Measurements from ENCODE around the gene COL6A1. TPM values are rescaled to one million over a fixed set of nuclear protein-coding genes. Genes with fewer than 3 reads are reported as not detected.
"Not testable (repeated sequence)": the region's sequence is repeated elsewhere in the genome, so short reads cannot be mapped to it uniquely, and the experiment has no call there.

COL6A1 gene
- total RNA-seq, 1 experiment from 2014 or later, result 33.4 TPM

DNA sequence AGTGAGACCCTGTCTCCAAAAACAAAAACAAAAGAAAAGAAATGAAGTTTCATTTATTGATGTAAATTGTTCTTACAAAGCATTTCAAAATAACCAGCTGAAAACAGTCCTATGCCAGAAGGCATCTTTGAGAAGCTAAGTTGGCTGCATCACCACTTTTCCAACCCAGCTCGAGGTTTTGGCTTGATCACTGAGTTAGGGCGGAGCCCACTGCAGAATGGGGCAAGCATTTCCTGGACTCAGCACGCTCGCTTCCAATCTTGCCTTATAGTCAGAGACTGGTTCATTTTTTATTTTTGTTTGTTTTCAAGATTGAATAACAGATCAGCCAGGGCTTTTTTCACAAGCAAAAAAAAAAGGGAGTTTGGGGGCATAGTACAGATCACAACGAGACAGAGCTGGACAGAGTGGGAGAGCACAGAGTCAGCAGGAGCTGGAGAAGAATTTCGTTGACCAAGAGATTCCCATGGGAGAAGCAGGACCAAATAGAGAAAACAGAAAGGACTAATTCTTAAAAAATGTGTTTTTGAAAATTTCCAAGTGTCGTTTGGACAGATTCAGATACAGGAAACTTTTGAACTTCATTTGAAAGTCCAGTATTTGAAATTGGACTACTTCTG is 23.5 kb upstream of the COL6A1 start:
- H3K27ac Mint-ChIP-seq (ENCODE audit: unreplicated experiment), result no peak overlapping the region
- H3K27me3 ChIP-seq (replicated peaks; ENCODE audit: control insufficient read depth, insufficient read depth, low read length), result no peaks in the 10 kb centered on the region
- TF ChIP-seq, protein P1, sequence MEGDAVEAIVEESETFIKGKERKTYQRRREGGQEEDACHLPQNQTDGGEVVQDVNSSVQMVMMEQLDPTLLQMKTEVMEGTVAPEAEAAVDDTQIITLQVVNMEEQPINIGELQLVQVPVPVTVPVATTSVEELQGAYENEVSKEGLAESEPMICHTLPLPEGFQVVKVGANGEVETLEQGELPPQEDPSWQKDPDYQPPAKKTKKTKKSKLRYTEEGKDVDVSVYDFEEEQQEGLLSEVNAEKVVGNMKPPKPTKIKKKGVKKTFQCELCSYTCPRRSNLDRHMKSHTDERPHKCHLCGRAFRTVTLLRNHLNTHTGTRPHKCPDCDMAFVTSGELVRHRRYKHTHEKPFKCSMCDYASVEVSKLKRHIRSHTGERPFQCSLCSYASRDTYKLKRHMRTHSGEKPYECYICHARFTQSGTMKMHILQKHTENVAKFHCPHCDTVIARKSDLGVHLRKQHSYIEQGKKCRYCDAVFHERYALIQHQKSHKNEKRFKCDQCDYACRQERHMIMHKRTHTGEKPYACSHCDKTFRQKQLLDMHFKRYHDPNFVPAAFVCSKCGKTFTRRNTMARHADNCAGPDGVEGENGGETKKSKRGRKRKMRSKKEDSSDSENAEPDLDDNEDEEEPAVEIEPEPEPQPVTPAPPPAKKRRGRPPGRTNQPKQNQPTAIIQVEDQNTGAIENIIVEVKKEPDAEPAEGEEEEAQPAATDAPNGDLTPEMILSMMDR (IDR thresholded peaks at IDR 0.05; ENCODE audit: insufficient read depth in 1 of 2, low read depth in 1 of 2, low read length in 1 of 2, severe bottlenecking in 1 of 2, unreplicated experiment in 1 of 2), result no peak
- no peaks in the 10 kb centered on the region for H3K36me3 Mint-ChIP-seq (ENCODE audit: insufficient read depth, unreplicated experiment)
- ChIA-PET POLR2A (no interaction called here), CTCF (no interaction called here)
- H3K27me3 Mint-ChIP-seq (ENCODE audit: insufficient read depth, unreplicated experiment), result peaks cover 10% of the 10 kb centered on the region
- DNase-seq, result no peak
- no peak overlapping the region for H3K4me3 Mint-ChIP-seq (ENCODE audit: unreplicated experiment)
- no peaks in the 10 kb centered on the region for H3K36me3 ChIP-seq (ENCODE audit: control insufficient read depth, insufficient read depth, low read length)
- H3K4me1 ChIP-seq, result no peaks in the 10 kb centered on the region
- no peak overlapping the region for H3K4me3 ChIP-seq (ENCODE audit: low read depth, low read length)
- H3K4me1 Mint-ChIP-seq (ENCODE audit: low read depth, unreplicated experiment), result no peaks in the 10 kb centered on the region
- H3K9me3 Mint-ChIP-seq (ENCODE audit: unreplicated experiment), result peaks cover 24% of the 10 kb centered on the region
- intact Hi-C loops (cut with micrococcal nuclease; ENCODE audit: unreplicated experiment), result no loop called here
- peaks cover 7% of the 10 kb centered on the region; the same call in 1 of the 2 replicates for H3K9me3 ChIP-seq
- no TSS peak for BruUV-seq (replicated peaks)

DNA sequence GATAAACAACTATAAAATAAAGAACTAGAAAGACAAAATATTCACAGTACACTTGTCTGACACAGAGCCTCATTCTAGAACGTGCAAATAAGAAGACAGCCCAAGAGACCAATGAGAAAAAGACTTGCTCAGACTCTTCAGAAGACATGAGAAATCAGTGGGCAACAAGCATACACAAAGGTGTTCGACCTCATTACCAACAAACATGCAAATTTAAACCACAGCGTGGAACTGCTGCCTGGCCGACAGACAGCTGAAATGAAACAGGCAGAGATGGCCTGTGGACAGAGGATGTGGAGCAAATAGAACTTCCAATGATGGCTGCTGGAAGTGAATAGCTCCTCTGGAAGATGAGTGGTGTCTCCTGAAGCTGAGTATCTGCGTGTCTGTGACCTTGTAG is 22.4 kb upstream of the COL6A1 start:
- H3K4me1 Mint-ChIP-seq (ENCODE audit: low read depth, unreplicated experiment), result no peaks in the 10 kb centered on the region
- POLR2A ChIA-PET, result no interaction called here
- H3K27me3 ChIP-seq (replicated peaks; ENCODE audit: control insufficient read depth, insufficient read depth, low read length), result no peaks in the 10 kb centered on the region
- peaks cover 33% of the 10 kb centered on the region for H3K9me3 Mint-ChIP-seq (ENCODE audit: unreplicated experiment)
- H3K4me3 Mint-ChIP-seq (ENCODE audit: unreplicated experiment), result no peak overlapping the region
- no peak overlapping the region for H3K4me3 ChIP-seq (ENCODE audit: low read depth, low read length)
- H3K9me3 ChIP-seq, result peaks cover 7% of the 10 kb centered on the region; the same call in 1 of the 2 replicates
- no TSS peak for BruUV-seq (replicated peaks)
- no peak for DNase-seq
- H3K36me3 ChIP-seq (ENCODE audit: control insufficient read depth, insufficient read depth, low read length), result no peaks in the 10 kb centered on the region
- no peaks in the 10 kb centered on the region for H3K36me3 Mint-ChIP-seq (ENCODE audit: insufficient read depth, unreplicated experiment)
- H3K27ac Mint-ChIP-seq (ENCODE audit: unreplicated experiment), result no peak overlapping the region
- CTCF ChIA-PET, result no interaction called here
- H3K4me1 ChIP-seq, result no peaks in the 10 kb centered on the region
- intact Hi-C loops (cut with micrococcal nuclease; ENCODE audit: unreplicated experiment), result no loop called here
- peaks cover 10% of the 10 kb centered on the region for H3K27me3 Mint-ChIP-seq (ENCODE audit: insufficient read depth, unreplicated experiment)
- TF ChIP-seq, protein P1 (IDR thresholded peaks at IDR 0.05; ENCODE audit: insufficient read depth in 1 of 2, low read depth in 1 of 2, low read length in 1 of 2, severe bottlenecking in 1 of 2, unreplicated experiment in 1 of 2), result no peak

GRCh38 chr21:45959779-45960390 is 21.7 kb upstream of the COL6A1 start:
- Histone ChIP-seq H3K9me3 (peaks cover 11% of the 10 kb centered on the region), H3K4me3 (ENCODE audit: low read depth, low read length) (no peak overlapping the region), H3K4me1 (no peaks in the 10 kb centered on the region), H3K27me3 (replicated peaks; ENCODE audit: control insufficient read depth, insufficient read depth, low read length) (no peaks in the 10 kb centered on the region), H3K36me3 (ENCODE audit: control insufficient read depth, insufficient read depth, low read length) (no peaks in the 10 kb centered on the region)
- intact Hi-C loops (cut with micrococcal nuclease; ENCODE audit: unreplicated experiment), result no loop called here
- peaks cover 10% of the 10 kb centered on the region for H3K27me3 Mint-ChIP-seq (ENCODE audit: insufficient read depth, unreplicated experiment)
- no TSS peak for BruUV-seq (replicated peaks)
- TF ChIP-seq, protein P1 (IDR thresholded peaks at IDR 0.05; ENCODE audit: insufficient read depth in 1 of 2, low read depth in 1 of 2, low read length in 1 of 2, severe bottlenecking in 1 of 2, unreplicated experiment in 1 of 2), result no peak
- no peaks in the 10 kb centered on the region for H3K4me1 Mint-ChIP-seq (ENCODE audit: low read depth, unreplicated experiment)
- CTCF ChIA-PET, result no interaction called here
- H3K4me3 Mint-ChIP-seq (ENCODE audit: unreplicated experiment), result no peak overlapping the region
- POLR2A ChIA-PET, result no interaction called here
- peaks cover 36% of the 10 kb centered on the region for H3K9me3 Mint-ChIP-seq (ENCODE audit: unreplicated experiment)
- no peak overlapping the region for H3K27ac Mint-ChIP-seq (ENCODE audit: unreplicated experiment)
- no peak for DNase-seq
- no peaks in the 10 kb centered on the region for H3K36me3 Mint-ChIP-seq (ENCODE audit: insufficient read depth, unreplicated experiment)

DNA sequence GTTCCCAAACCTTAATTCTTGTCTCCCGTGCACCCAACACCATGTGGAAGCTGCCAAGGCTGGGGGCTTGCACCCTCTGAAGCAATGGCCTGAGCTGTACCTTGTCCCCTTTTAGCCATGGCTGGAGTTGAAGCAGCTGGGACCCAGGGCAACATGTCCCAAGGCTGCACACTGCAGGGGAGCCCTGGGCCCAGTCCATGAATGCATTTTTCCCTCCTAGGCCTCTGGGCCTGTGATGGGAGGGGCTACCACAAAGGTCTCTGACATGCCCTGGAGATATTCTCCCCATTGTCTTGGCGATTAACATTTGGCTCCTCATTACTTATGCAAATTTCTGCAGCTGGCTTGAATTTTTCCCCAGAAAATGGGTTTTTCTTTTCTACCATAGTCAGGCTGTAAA is 20.2 kb upstream of the COL6A1 start:
- peaks cover 36% of the 10 kb centered on the region for H3K9me3 Mint-ChIP-seq (ENCODE audit: unreplicated experiment)
- H3K4me3 Mint-ChIP-seq (ENCODE audit: unreplicated experiment); DNase-seq; BruUV-seq (replicated peaks); H3K27me3 Mint-ChIP-seq (ENCODE audit: insufficient read depth, unreplicated experiment); H3K4me3 ChIP-seq (ENCODE audit: low read depth, low read length); H3K36me3 ChIP-seq (ENCODE audit: control insufficient read depth, insufficient read depth, low read length); H3K27me3 ChIP-seq (replicated peaks; ENCODE audit: control insufficient read depth, insufficient read depth, low read length); POLR2A ChIA-PET; H3K27ac Mint-ChIP-seq (ENCODE audit: unreplicated experiment); H3K36me3 Mint-ChIP-seq (ENCODE audit: insufficient read depth, unreplicated experiment); H3K4me1 ChIP-seq; CTCF ChIA-PET; intact Hi-C loops (cut with micrococcal nuclease; ENCODE audit: unreplicated experiment); H3K4me1 Mint-ChIP-seq (ENCODE audit: low read depth, unreplicated experiment): not testable (repeated sequence)
- H3K9me3 ChIP-seq, result peaks cover 15% of the 10 kb centered on the region

All from Caco-2 (cell line).